Ishikawa (cell line): ENCODE results near the gene ERCC6L2.

Source experiments
- CREB1 ChIP-seq: IDR thresholded peaks from 2 replicates; pipeline ENCODE4 v1.6.1; 2012; ENCODE audit warnings: low read depth
- EP300 ChIP-seq: IDR thresholded peaks from 2 replicates; pipeline ENCODE4 v1.6.1; 2012; ENCODE audit warnings: borderline replicate concordance
- FOXM1 ChIP-seq: IDR thresholded peaks from 2 replicates; pipeline ENCODE4 v1.6.1; 2012; ENCODE audit warnings: low read depth, borderline replicate concordance
- NFIC ChIP-seq: IDR thresholded peaks from 2 replicates; pipeline ENCODE4 v1.6.1; 2012
- RAD21 ChIP-seq: IDR thresholded peaks from 2 replicates; pipeline ENCODE4 v1.6.1; 2012; ENCODE audit warnings: low read depth
- TAF1 ChIP-seq: IDR thresholded peaks from 2 replicates; pipeline ENCODE4 v1.6.1; 2012; ENCODE audit warnings: low read depth, mild to moderate bottlenecking
- TCF12 ChIP-seq: IDR thresholded peaks from 2 replicates; pipeline ENCODE4 v1.6.1; 2012; ENCODE audit warnings: low read depth
- YY1 ChIP-seq: IDR thresholded peaks from 2 replicates; pipeline ENCODE4 v1.6.1; 2012; ENCODE audit warnings: low read depth
- ZBTB7A ChIP-seq: IDR thresholded peaks from 2 replicates; pipeline ENCODE4 v1.6.1; 2012; ENCODE audit warnings: low read depth
- TF ChIP-seq, protein P1 (sequence below): IDR thresholded peaks from 2 replicates; pipeline ENCODE4 v1.6.1; 2012
- TF ChIP-seq, protein P2 (sequence below): IDR thresholded peaks from 2 replicates; pipeline ENCODE4 v1.6.1; 2012; ENCODE audit warnings: low read depth, mild to moderate bottlenecking

DNA sequence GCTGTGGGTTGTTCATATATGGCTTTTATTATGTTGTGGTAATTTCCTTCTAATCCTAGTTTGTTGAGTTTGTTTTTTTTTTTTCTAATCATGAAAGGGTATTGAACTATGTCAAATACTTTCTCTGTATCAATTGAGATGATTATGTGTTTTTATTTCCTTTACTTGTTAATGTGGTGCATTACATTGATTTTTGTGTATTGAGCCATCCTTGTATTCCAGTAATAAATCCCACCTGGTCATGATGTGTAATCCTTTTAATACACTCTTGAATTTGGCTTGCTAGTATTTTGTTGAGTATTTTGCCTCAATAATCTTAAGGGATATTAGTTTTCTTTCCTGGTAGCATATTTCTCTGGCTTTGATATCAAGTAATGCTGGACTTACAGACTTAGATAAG lies 13.1 kb upstream of the ERCC6L2 start:
- no peak for TF ChIP-seq CREB1
- no peak for TF ChIP-seq TCF12
- TF ChIP-seq EP300: no peak
- TF ChIP-seq TAF1: no peak
- TF ChIP-seq, protein P1, sequence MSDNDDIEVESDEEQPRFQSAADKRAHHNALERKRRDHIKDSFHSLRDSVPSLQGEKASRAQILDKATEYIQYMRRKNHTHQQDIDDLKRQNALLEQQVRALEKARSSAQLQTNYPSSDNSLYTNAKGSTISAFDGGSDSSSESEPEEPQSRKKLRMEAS: no peak
- TF ChIP-seq RAD21: no peak
- TF ChIP-seq NFIC: no peak
- TF ChIP-seq, protein P2, sequence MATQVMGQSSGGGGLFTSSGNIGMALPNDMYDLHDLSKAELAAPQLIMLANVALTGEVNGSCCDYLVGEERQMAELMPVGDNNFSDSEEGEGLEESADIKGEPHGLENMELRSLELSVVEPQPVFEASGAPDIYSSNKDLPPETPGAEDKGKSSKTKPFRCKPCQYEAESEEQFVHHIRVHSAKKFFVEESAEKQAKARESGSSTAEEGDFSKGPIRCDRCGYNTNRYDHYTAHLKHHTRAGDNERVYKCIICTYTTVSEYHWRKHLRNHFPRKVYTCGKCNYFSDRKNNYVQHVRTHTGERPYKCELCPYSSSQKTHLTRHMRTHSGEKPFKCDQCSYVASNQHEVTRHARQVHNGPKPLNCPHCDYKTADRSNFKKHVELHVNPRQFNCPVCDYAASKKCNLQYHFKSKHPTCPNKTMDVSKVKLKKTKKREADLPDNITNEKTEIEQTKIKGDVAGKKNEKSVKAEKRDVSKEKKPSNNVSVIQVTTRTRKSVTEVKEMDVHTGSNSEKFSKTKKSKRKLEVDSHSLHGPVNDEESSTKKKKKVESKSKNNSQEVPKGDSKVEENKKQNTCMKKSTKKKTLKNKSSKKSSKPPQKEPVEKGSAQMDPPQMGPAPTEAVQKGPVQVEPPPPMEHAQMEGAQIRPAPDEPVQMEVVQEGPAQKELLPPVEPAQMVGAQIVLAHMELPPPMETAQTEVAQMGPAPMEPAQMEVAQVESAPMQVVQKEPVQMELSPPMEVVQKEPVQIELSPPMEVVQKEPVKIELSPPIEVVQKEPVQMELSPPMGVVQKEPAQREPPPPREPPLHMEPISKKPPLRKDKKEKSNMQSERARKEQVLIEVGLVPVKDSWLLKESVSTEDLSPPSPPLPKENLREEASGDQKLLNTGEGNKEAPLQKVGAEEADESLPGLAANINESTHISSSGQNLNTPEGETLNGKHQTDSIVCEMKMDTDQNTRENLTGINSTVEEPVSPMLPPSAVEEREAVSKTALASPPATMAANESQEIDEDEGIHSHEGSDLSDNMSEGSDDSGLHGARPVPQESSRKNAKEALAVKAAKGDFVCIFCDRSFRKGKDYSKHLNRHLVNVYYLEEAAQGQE: no peak
- no peak for TF ChIP-seq FOXM1
- no peak for TF ChIP-seq YY1
- TF ChIP-seq ZBTB7A: no peak
